HG03097 (cell line): ENCODE measurements around the gene ALK.

Experiments used
- ATAC-seq: cut with Tn5 transposase; IDR thresholded peaks from one replicate; pipeline ENCODE4 v1.9.1; 2021; ENCODE audit not compliant: unreplicated experiment, low FRiP score

Gene ALK

DNA sequence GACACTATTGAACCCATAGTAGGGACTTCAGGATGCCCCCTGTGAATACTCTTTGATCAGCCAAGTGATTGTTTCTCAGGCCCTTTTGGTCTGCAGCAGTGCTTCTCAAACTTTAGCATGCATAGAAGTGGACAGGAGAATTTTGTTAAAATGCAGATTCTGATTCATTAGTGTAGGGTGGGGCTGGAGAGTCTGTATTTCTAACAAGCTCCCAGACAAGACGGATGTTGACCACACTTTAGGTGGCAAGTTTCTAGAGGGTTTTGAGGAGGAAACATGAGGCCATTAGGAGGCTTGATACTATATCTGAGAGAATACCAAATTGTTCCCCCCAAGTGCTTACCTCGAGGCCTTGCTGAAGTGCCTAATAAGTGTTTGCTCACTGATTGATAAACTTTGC lies 488.3 kb downstream of the ALK start:
- no peak for ATAC-seq

GRCh38 chr2:29431485-29431884 lies 489.9 kb downstream of the ALK start:
- no peak for ATAC-seq

- no peak for ATAC-seq
Measured at GRCh38 chr2:29430382-29431112, 490.8 kb downstream of the ALK start.

GRCh38 chr2:29426354-29426753 lies 495.0 kb downstream of the ALK start:
- no peak for ATAC-seq

DNA sequence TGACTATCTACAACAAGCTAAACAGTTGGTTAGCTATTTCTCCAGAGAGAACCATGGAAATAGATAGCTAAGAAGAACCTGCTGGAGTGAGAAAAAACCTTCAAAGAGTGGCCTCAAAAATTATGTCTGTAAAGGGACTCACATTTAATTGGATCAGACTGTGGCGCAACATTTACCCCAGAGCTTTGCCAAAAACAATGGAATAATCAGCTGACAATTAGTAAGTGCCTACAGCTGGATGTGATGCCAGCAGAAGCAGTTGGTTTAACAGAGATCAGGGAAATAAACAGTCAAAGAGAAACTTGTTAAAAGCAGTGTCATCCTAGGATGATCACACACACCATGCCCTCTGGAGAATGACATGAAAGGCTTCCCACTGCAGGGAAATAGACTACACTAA lies 495.5 kb downstream of the ALK start:
- no peak for ATAC-seq

- ATAC-seq = no peak
Measured at GRCh38 chr2:29423061-29423666, 498.2 kb downstream of the ALK start.

GRCh38 chr2:29420999-29421782 lies 500.2 kb downstream of the ALK start:
- no peak for ATAC-seq

DNA sequence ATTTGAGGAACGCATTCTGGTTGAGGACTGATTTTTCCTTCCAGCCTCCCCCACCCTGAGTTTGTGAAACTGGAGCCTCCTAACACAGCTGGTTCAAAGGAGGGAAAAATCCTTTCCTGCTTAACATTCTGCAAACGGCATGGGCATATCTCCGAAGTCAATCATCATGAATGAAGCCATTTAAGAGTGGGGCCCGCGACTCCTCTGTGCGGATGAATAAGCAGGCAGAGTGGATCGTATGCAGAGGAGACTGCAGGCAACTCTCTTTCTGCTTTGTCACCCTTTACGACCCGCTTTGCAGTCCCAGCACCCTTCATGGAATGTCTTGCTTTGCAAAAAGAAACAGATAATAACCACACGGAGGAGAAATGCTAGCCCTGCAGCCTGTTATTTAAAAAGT lies 500.9 kb downstream of the ALK start:
- ATAC-seq = no peak

- ATAC-seq = no peak
Measured at GRCh38 chr2:29417630-29418029, 503.8 kb downstream of the ALK start.

GRCh38 chr2:29412197-29412925 lies 509.0 kb downstream of the ALK start:
- ATAC-seq = no peak

GRCh38 chr2:29405707-29406106 lies 515.7 kb downstream of the ALK start:
- no peak for ATAC-seq

DNA sequence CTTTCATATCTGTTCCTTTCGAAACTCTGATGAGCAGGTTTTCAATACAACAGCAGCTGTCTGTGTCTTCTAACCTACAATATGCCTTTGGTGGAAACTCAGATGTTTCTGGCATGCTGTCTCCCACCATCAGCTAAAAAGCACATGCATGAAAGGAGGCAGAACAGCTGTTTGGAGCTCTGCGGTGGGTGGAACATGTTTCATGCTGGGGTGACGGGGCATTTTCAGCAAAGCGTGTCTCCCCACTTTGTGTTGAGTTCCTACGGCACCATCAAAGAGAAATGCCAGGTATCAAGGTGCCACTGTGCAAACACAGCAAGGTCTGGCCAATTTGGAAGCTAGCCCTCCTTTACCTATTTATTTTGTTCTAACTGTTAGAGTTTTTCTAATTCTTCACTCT lies 516.1 kb downstream of the ALK start:
- no peak for ATAC-seq

- no peak for ATAC-seq
Measured at GRCh38 chr2:29401994-29402393, 519.4 kb downstream of the ALK start.

DNA sequence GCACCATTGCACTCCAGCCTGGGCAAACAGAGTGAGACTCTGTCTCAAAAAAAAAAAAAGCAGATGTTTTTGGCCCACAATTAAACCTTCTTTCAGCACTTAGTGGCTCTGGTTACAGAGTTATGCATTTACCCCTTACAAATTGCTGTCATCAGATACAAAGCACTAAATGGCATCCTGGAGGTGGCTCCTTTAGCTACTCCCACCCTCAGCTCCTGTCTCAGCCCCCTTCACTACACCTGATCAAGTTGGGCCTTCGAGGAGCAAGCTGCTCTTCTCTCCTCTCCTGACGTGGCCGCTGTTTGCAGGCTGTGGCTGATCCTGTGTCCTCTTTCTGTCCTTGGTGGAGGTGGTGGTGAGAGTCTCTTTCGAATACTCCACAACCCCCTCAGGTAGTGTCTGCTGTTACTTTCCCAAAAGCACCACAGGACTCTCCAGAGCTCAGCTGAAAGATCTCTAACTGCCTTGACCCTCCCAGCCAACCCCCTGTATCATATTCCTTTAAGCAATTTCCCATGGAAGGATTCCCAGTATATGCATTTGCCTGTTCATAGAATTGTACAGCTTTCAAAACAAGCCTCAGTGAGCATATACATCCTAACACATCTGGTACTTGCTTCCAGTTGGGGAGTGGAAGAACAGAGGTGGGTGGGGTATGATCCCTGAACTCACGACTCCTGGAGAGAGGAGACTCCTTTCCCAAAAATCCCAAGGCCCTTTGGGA lies 520.3 kb downstream of the ALK start:
- no peak for ATAC-seq

DNA sequence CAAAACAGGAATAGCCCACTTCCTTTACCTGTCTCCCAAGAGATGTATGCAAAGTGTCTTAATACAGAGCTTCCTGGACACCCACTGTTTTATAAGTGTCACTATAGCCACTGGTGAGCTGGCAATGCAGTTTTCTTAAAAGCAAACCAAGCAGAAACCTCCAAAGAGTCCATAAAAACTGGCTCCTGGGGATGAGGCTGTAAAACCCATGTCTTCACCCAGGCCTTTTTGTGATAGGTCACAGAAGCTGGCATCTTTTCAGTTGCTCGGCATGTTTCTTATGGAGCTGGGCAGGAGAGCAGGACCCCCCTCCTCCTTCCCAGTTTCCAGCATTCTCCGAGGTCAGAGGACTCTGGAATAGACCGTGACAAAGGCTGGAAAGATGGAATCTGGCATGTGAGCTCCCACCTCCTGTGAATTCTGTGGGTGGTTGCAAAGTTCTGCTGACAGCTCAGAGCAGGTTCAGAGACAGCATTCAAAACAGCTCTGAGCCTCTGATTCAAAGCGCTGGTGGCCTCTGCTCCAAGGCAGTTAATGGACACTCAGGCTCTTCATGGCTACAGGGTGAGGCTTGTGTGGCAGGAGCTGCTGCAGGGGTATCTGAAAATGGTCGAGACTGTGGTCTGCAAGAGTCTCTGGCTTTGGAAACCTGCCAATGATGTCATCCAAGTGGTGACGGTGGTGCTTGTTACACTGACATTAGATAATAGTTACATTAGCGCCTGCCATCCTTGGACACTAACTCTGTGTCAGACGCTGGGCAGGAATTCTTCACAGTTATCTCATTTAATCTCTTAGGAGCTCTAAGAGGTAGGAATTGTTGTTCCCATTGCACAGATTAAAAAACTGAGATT lies 522.8 kb downstream of the ALK start:
- ATAC-seq = no peak

- no peak for ATAC-seq
Measured at GRCh38 chr2:29397713-29398112, 523.7 kb downstream of the ALK start.

DNA sequence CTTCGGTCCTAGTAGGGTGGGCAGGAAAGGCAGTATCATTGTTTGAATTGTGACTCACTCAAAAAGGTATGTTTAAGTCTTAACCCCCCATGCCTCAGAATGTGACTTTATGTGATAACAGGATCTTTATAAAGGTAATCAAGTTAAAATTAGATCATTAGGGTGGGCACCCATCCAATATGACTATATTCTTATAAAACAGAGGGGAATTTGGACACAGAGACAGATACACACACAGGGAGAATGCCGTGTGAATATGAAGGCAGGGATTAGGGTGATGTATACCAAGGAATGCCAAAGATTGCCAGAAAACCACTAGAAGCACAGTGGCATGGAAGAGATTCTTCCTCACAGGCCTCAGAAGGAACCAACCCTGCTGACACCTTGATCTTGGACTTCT lies 524.3 kb downstream of the ALK start:
- ATAC-seq = no peak

- ATAC-seq = no peak
Measured at GRCh38 chr2:29394981-29395350, 526.4 kb downstream of the ALK start.

GRCh38 chr2:29394311-29394980 lies 526.9 kb downstream of the ALK start:
- no peak for ATAC-seq
